H1 (cell line): ENCODE measurements around the gene NNMT. TPM values are rescaled to one million over a fixed set of nuclear protein-coding genes. Genes with fewer than 3 reads are reported as not detected.

Experiments used
- CTCF ChIA-PET: fragments of 300-600 bp; sonication (Branson Sonifier 250); formaldehyde crosslinking; loops from one replicate; lab custom pipeline; 2021; ENCODE audit not compliant: partially characterized antibody; lab: Charles Lee
- POLR2A ChIA-PET: fragments of 300-600 bp; sonication (Branson Sonifier 250); formaldehyde crosslinking; loops from one replicate; lab custom pipeline; 2021; ENCODE audit warnings: inconsistent platforms; ENCODE audit not compliant: partially characterized antibody; lab: Charles Lee
- DNase-seq, 2 experiments: peaks; one replicate each; pipeline versions ENCODE4 v3.0.0 to v3.0.0-alpha.2; 2010 to 2022; ENCODE audit warnings: low spot score in 2 of 2, low read depth in 1 of 2, mixed read lengths in 1 of 2
- FAIRE-seq: peaks from 2 replicates; lab custom pipeline; 2011; peaks lifted over from hg19 to GRCh38; lab: Jason Lieb, UNC
- H2AFZ ChIP-seq: 2 replicates; pipeline ENCODE4 v1.8.1; 2012; ENCODE audit warnings: low read length, inconsistent platforms
- H2AK5ac ChIP-seq: 2 replicates; pipeline ENCODE4 v1.6.1; 2013; ENCODE audit warnings: low read depth, low read length
- H2BK120ac ChIP-seq: replicated peaks from 2 replicates; pipeline ENCODE3; 2013; ENCODE audit warnings: low read depth, low read length, inconsistent platforms
- H2BK12ac ChIP-seq: 2 replicates; pipeline ENCODE4 v1.6.1; 2013; ENCODE audit warnings: low read depth, low read length
- H2BK15ac ChIP-seq: 2 replicates; pipeline ENCODE4 v1.6.1; 2013; ENCODE audit warnings: low read length
- H2BK20ac ChIP-seq: 2 replicates; pipeline ENCODE4 v1.6.1; 2013; ENCODE audit warnings: low read length
- H2BK5ac ChIP-seq: 2 replicates; pipeline ENCODE4 v1.6.1; 2013; ENCODE audit warnings: low read depth, low read length
- H3K14ac ChIP-seq: 2 replicates; pipeline ENCODE4 v1.6.1; 2013; ENCODE audit warnings: inconsistent platforms; ENCODE audit not compliant: insufficient read length
- H3K18ac ChIP-seq: 2 replicates; pipeline ENCODE4 v1.6.1; 2013; ENCODE audit warnings: low read length; ENCODE audit errors: extremely low read depth
- H3K23ac ChIP-seq: 2 replicates; pipeline ENCODE4 v1.6.1; 2013; ENCODE audit warnings: inconsistent platforms; ENCODE audit not compliant: insufficient read length
- H3K23me2 ChIP-seq: 2 replicates; pipeline ENCODE4 v1.6.1; 2013; ENCODE audit warnings: low read depth, low read length
- H3K27ac ChIP-seq: 2 replicates; pipeline ENCODE4 v1.6.1; 2011; ENCODE audit warnings: low read depth, low read length, inconsistent platforms
- H3K27me3 ChIP-seq, 4 experiments: replicated peaks in 1 of 4; 1 replicate in 1 of 4; 2 replicates in 3 of 4; pipeline versions ENCODE4 v1.6.1 to v1.8.1; 2011 to 2013; ENCODE audit warnings: low read length in 3 of 4, mild to moderate bottlenecking in 3 of 4, inconsistent platforms in 2 of 4, mixed read lengths in 2 of 4, moderate library complexity in 1 of 4; ENCODE audit not compliant: control insufficient read depth in 3 of 4, insufficient read depth in 3 of 4; ENCODE audit errors: extremely low read depth in 1 of 4
- H3K36me3 ChIP-seq, 4 experiments: 2 replicates each; pipeline versions ENCODE4 v1.6.1 to v1.8.1; 2011 to 2013; ENCODE audit warnings: mild to moderate bottlenecking in 4 of 4, low read length in 3 of 4, moderate library complexity in 2 of 4, control low read depth in 1 of 4, inconsistent platforms in 1 of 4; ENCODE audit not compliant: insufficient read depth in 4 of 4, control insufficient read depth in 2 of 4
- H3K4ac ChIP-seq: replicated peaks from 2 replicates; pipeline ENCODE3; 2013; ENCODE audit warnings: low read length, low read depth, mixed read lengths, inconsistent platforms; ENCODE audit not compliant: insufficient read length
- H3K4me1 ChIP-seq, 4 experiments: replicated peaks in 1 of 4; 1 replicate in 1 of 4; 2 replicates in 3 of 4; pipeline versions ENCODE4 v1.6.1 to v1.8.1; 2011 to 2013; ENCODE audit warnings: low read length in 3 of 4, inconsistent platforms in 2 of 4, mixed read lengths in 1 of 4; ENCODE audit not compliant: insufficient read depth in 4 of 4, control insufficient read depth in 3 of 4
- H3K4me2 ChIP-seq, 2 experiments: 2 replicates each; pipeline versions ENCODE4 v1.6.1 to v1.8.1; 2011 to 2013; ENCODE audit warnings: low read depth in 2 of 2, low read length in 2 of 2, control low read depth in 1 of 2, inconsistent platforms in 1 of 2, mild to moderate bottlenecking in 1 of 2; ENCODE audit not compliant: insufficient read depth in 1 of 2
- H3K4me3 ChIP-seq, 4 experiments: fragments of 200-600, 300-600 bp in 1 of 4; sonication (generic), shearing (Covaris generic), sonication (Bioruptor Twin) in 1 of 4; 2 replicates each; pipeline versions ENCODE4 v1.5.1 to v1.8.1; 2011 to 2016; ENCODE audit warnings: low read length in 4 of 4, low read depth in 3 of 4, control low read depth in 2 of 4, inconsistent platforms in 2 of 4, mild to moderate bottlenecking in 2 of 4, mixed read lengths in 1 of 4, moderate library complexity in 1 of 4; ENCODE audit not compliant: insufficient read depth in 2 of 4; ENCODE audit errors: extremely low read depth in 1 of 4
- H3K56ac ChIP-seq: replicated peaks from 2 replicates; pipeline ENCODE3; 2013; ENCODE audit warnings: low read depth, mild to moderate bottlenecking, mixed read lengths, low read length, inconsistent platforms; ENCODE audit not compliant: insufficient read length
- H3K79me1 ChIP-seq: 2 replicates; pipeline ENCODE4 v1.6.1; 2013; ENCODE audit warnings: low read depth, low read length, control low read depth
- H3K79me2 ChIP-seq, 2 experiments: 2 replicates each; pipeline versions ENCODE4 v1.6.1 to v1.8.1; 2012 to 2013; ENCODE audit warnings: low read length in 2 of 2, mild to moderate bottlenecking in 2 of 2, inconsistent platforms in 1 of 2; ENCODE audit not compliant: insufficient read depth in 2 of 2, control insufficient read depth in 1 of 2
- H3K9ac ChIP-seq, 4 experiments: replicated peaks in 1 of 4; 1 replicate in 1 of 4; 2 replicates in 3 of 4; pipeline versions ENCODE4 v1.6.1 to v1.8.1; 2011 to 2013; ENCODE audit warnings: low read depth in 3 of 4, low read length in 3 of 4, control low read depth in 2 of 4, mild to moderate bottlenecking in 2 of 4, moderate library complexity in 2 of 4, inconsistent platforms in 1 of 4; ENCODE audit errors: extremely low read depth in 1 of 4
- H3K9me3 ChIP-seq, 2 experiments: 2 replicates each; pipeline versions ENCODE4 v1.6.1 to v1.8.1; 2012 to 2013; ENCODE audit warnings: mild to moderate bottlenecking in 2 of 2, moderate library complexity in 2 of 2, control low read depth in 1 of 2, inconsistent platforms in 1 of 2, low read depth in 1 of 2, low read length in 1 of 2, mixed read lengths in 1 of 2; ENCODE audit not compliant: insufficient read depth in 2 of 2
- H4K20me1 ChIP-seq, 2 experiments: replicated peaks in 1 of 2; 2 replicates each; pipeline versions ENCODE3 to v1.8.1; 2011 to 2013; ENCODE audit warnings: inconsistent platforms in 2 of 2, low read length in 2 of 2, mild to moderate bottlenecking in 1 of 2; ENCODE audit not compliant: insufficient read depth in 2 of 2, control insufficient read depth in 1 of 2
- H4K5ac ChIP-seq: 2 replicates; pipeline ENCODE4 v1.6.1; 2013; ENCODE audit warnings: low read length, low read depth, mixed read lengths, inconsistent platforms; ENCODE audit not compliant: insufficient read length
- H4K8ac ChIP-seq: 2 replicates; pipeline ENCODE4 v1.8.0; 2013; ENCODE audit warnings: mild to moderate bottlenecking, moderate library complexity, low read length, inconsistent platforms; ENCODE audit not compliant: insufficient read depth; ENCODE audit errors: extremely low read depth
- H4K91ac ChIP-seq: replicated peaks from 2 replicates; pipeline ENCODE3; 2013; ENCODE audit warnings: low read length, mixed read lengths, inconsistent platforms; ENCODE audit not compliant: insufficient read length
- ATF3 ChIP-seq: IDR thresholded peaks from 2 replicates; pipeline ENCODE4 v1.6.1; 2011; ENCODE audit warnings: low read depth, mild to moderate bottlenecking, low read length; ENCODE audit not compliant: insufficient read depth
- BACH1 ChIP-seq: IDR thresholded peaks from 2 replicates; pipeline ENCODE4 v1.6.1; 2012; ENCODE audit warnings: low read length, improper control_type of control experiment
- BRCA1 ChIP-seq: IDR thresholded peaks from 2 replicates; pipeline ENCODE4 v1.6.1; 2012; ENCODE audit warnings: low read depth, low read length, improper control_type of control experiment
- CTBP2 ChIP-seq: IDR thresholded peaks from 2 replicates; pipeline ENCODE4 v1.7.0; 2011; ENCODE audit warnings: borderline replicate concordance, mild to moderate bottlenecking, moderate library complexity, mixed read lengths, low read length; ENCODE audit not compliant: insufficient read depth, insufficient read length
- EZH2 ChIP-seq: fragments of 200-600 bp; sonication (generic); IDR thresholded peaks from 2 replicates; pipeline ENCODE4 v1.7.1; 2012; ENCODE audit warnings: low read depth, mild to moderate bottlenecking, moderate library complexity, low read length, inconsistent platforms; ENCODE audit not compliant: severe bottlenecking
- PHF8 ChIP-seq: fragments of 200-600 bp; sonication (generic); conservative IDR thresholded peaks from 2 replicates; pipeline ENCODE4 v1.7.1; 2012; ENCODE audit warnings: low read depth, mild to moderate bottlenecking, inconsistent platforms, low read length, moderate library complexity
- POLR2A ChIP-seq, 2 experiments: IDR thresholded peaks; 1 replicate in 1 of 2; 2 replicates in 1 of 2; pipeline ENCODE4 v1.6.1; 2011; ENCODE audit warnings: low read depth in 2 of 2, low read length in 2 of 2, mild to moderate bottlenecking in 2 of 2; ENCODE audit errors: control extremely low read depth in 1 of 2
- POLR2AphosphoS5 ChIP-seq: IDR thresholded peaks from 2 replicates; pipeline ENCODE4 v1.6.1; 2011; ENCODE audit warnings: low read depth, low read length
- SP2 ChIP-seq: IDR thresholded peaks from 2 replicates; pipeline ENCODE4 v1.6.1; 2012; ENCODE audit warnings: mild to moderate bottlenecking, low read length, inconsistent platforms
- WGBS, 2 experiments: shearing (Covaris generic) in 1 of 2; methylation state at CpG; one replicate each; pipeline versions ENCODE4 v1.1.6 to v1.1.7; 2013 to 2015; ENCODE audit warnings: low lambda C conversion rate in 2 of 2, mixed read lengths in 2 of 2, inconsistent platforms in 1 of 2, low coverage in 1 of 2, missing lambda C conversion rate in 1 of 2; ENCODE audit not compliant: insufficient replicate concordance in 2 of 2, insufficient coverage in 1 of 2, insufficient read length in 1 of 2; ENCODE audit errors: extremely low coverage in 1 of 2, missing lambda C conversion rate in 1 of 2; 5-methylcytosine and 5-hydroxymethylcytosine counted together
- polyA plus RNA-seq, 7 experiments: library from polyadenylated mRNA; depleted of rRNA in 3 of 7; stranded (reverse) in 5 of 7; unstranded in 2 of 7; fragments of >200 nt in 5 of 7; fragments of 200-250 nt in 2 of 7; gene quantifications; 1 replicate in 5 of 7; 2 replicates in 1 of 7; 4 replicates in 1 of 7; pipeline versions ENCODE4 v1.2.1 to v1.2.3, GENCODE V29; 2011 to 2013; ENCODE audit warnings: missing spikeins in 2 of 7, mixed read lengths in 2 of 7
- total RNA-seq: library from RNA; stranded (reverse); fragmentation: NEBNext Ultra II Directional; extraction: Animal tissue kit (Norgen Biotek cat#: 25700); gene quantifications from 2 replicates; pipeline ENCODE4 v1.2.1, GENCODE V29; 2021
- TF ChIP-seq, protein P1 (sequence below), 3 experiments: IDR thresholded peaks; 1 replicate in 2 of 3; 2 replicates in 1 of 3; pipeline versions ENCODE4 v1.5.1 to v1.6.1; 2011; ENCODE audit warnings: low read length in 3 of 3, mild to moderate bottlenecking in 3 of 3, inconsistent platforms in 2 of 3, low read depth in 1 of 3, moderate library complexity in 1 of 3; ENCODE audit not compliant: insufficient read depth in 1 of 3; ENCODE audit errors: control extremely low read depth in 1 of 3

Gene NNMT
- total and polyA plus RNA-seq, 2 of the 8 experiments (the other 6 are each of a cell fraction or from before 2014, with no cell fraction given): not detected

DNA sequence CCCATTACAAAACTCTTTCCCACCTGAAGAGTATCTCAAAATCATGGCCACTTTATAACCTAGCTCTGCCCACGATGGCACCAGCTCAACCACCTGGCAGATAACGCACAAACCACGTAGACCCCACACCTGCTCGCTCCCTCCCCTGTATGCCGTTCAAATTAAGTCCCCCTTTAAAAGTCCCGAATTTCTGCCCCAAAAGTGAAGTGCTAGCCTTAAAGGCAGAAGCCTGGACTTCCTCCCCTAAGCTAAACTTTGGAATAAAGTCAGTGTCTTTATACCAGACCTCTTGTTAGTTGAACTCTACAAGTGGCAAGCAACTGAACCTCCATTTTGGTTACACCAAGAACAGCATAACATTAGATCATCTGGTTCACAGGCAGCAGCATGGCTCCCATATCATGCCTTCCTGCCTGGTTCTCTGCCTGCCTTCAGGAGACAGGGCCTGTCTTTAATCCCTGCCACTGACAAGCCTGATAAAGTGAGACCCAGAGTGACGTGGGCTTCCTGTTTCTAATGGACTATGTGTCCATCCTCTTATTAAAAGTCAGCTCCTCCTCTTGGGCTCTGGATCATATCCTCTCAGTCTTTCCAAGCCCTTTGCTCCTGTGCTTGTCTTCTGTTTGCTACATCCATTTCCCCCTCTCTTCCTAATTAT lies 32.6 kb upstream of the NNMT start:
- DNase-seq (no peak), FAIRE-seq (no peak)
- no peak overlapping the region for H3K14ac ChIP-seq
- H3K9me3 ChIP-seq: no peaks in the 10 kb centered on the region
- no peak overlapping the region for H2AFZ ChIP-seq
- no peak overlapping the region for H2BK15ac ChIP-seq
- H3K27ac ChIP-seq: no peak overlapping the region
- no peak overlapping the region for H2AK5ac ChIP-seq
- H2BK20ac ChIP-seq: no peak overlapping the region
- no peak overlapping the region for H2BK12ac ChIP-seq
- no peak overlapping the region for H3K18ac ChIP-seq
- no peak overlapping the region for H4K8ac ChIP-seq
- H3K4me2 ChIP-seq: no peak overlapping the region
- H4K91ac ChIP-seq: no peak overlapping the region
- H3K23ac ChIP-seq: no peak overlapping the region
- H3K79me2 ChIP-seq: no peaks in the 10 kb centered on the region
- no peaks in the 10 kb centered on the region; a peak in 1 of 7 replicates for H3K4me1 ChIP-seq
- H2BK120ac ChIP-seq: no peak overlapping the region
- H3K27me3 ChIP-seq: no peaks in the 10 kb centered on the region
- POLR2A ChIA-PET: interaction anchor here (0.5 kb wide), 1 partner anchor 830 kb away, joined by 3 read pairs; no protein-coding TSS in a partner anchor
- 91% methylated on average over 7 of the region's 7 CpGs; no CpG with 5 or more reads in 1 of the 2 experiments for WGBS, 2 experiments
- no peaks in the 10 kb centered on the region for H3K36me3 ChIP-seq
- H2BK5ac ChIP-seq: no peak overlapping the region
- CTCF ChIA-PET: interaction anchor here (0.6 to 12.0 kb wide), 31 partner anchors 13 to 601 kb away, joined by 3 to 280 read pairs (median 17); partner anchors contain the start of genes HTR3A and HTR3B
- H4K5ac ChIP-seq: no peak overlapping the region
- H3K23me2 ChIP-seq: no peaks in the 10 kb centered on the region
- H3K4me3 ChIP-seq: no peak overlapping the region
- no peak overlapping the region for H3K4ac ChIP-seq
- H3K56ac ChIP-seq: no peak overlapping the region
- H4K20me1 ChIP-seq: no peaks in the 10 kb centered on the region
- H3K9ac ChIP-seq: no peak overlapping the region
- TF ChIP-seq BRCA1 (no peak), BACH1 (no peak), SP2 (no peak), POLR2AphosphoS5 (no peak), EZH2 (no peak), ATF3 (no peak), PHF8 (no peak), CTBP2 (no peak), POLR2A (IDR thresholded peaks at IDR 0.05; ENCODE audit: control extremely low read depth in 1 of 2, low read depth in 2 of 2, low read length in 2 of 2) (no peak)
- TF ChIP-seq, protein P1, sequence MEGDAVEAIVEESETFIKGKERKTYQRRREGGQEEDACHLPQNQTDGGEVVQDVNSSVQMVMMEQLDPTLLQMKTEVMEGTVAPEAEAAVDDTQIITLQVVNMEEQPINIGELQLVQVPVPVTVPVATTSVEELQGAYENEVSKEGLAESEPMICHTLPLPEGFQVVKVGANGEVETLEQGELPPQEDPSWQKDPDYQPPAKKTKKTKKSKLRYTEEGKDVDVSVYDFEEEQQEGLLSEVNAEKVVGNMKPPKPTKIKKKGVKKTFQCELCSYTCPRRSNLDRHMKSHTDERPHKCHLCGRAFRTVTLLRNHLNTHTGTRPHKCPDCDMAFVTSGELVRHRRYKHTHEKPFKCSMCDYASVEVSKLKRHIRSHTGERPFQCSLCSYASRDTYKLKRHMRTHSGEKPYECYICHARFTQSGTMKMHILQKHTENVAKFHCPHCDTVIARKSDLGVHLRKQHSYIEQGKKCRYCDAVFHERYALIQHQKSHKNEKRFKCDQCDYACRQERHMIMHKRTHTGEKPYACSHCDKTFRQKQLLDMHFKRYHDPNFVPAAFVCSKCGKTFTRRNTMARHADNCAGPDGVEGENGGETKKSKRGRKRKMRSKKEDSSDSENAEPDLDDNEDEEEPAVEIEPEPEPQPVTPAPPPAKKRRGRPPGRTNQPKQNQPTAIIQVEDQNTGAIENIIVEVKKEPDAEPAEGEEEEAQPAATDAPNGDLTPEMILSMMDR (IDR thresholded peaks at IDR 0.05; ENCODE audit: control extremely low read depth in 1 of 3, insufficient read depth in 1 of 3, low read depth in 1 of 3, low read length in 3 of 3): no peak
- H3K79me1 ChIP-seq: no peaks in the 10 kb centered on the region
